Spleen (tissue), 13 donors: ENCODE measurements around the gene SYAP1. TPM values are rescaled to one million over a fixed set of nuclear protein-coding genes. Genes with fewer than 3 reads are reported as not detected.
A peak's percentile ranks its signal among the peaks of the same experiment; 100 is the strongest.

Source experiments
- DNase-seq: peaks from one replicate; pipeline ENCODE4 v3.0.0-alpha.2; 2020
- H3K27ac ChIP-seq, 8 donors: fragments of 200-600 bp; sonication (generic) in 7 of 8; 1 replicate in 4 of 8; 2 replicates in 4 of 8; pipeline versions ENCODE4 v1.5.0 to v1.8.0; 2016 to 2021; ENCODE audit warnings: inconsistent platforms in 4 of 8, mild to moderate bottlenecking in 4 of 8, moderate library complexity in 1 of 8
- H3K27me3 ChIP-seq, 7 donors: fragments of 200-600 bp; sonication (generic) in 6 of 7; replicated peaks in 1 of 7; 1 replicate in 4 of 7; 2 replicates in 3 of 7; pipeline versions ENCODE4 v1.5.0 to v1.8.0; 2016 to 2021; ENCODE audit warnings: inconsistent platforms in 3 of 7, mild to moderate bottlenecking in 1 of 7
- H3K36me3 ChIP-seq, 6 donors: fragments of 200-600 bp; sonication (generic) in 5 of 6; 1 replicate in 4 of 6; 2 replicates in 2 of 6; pipeline versions ENCODE4 v1.5.0 to v1.8.0; 2016 to 2021; ENCODE audit warnings: inconsistent platforms in 2 of 6
- H3K4me1 ChIP-seq, 6 donors: fragments of 200-600 bp; sonication (generic) in 5 of 6; 1 replicate in 3 of 6; 2 replicates in 3 of 6; pipeline versions ENCODE4 v1.5.0 to v1.8.0; 2016 to 2021; ENCODE audit warnings: inconsistent platforms in 3 of 6
- H3K4me3 ChIP-seq, 8 donors: fragments of 200-600 bp; sonication (generic) in 7 of 8; 1 replicate in 4 of 8; 2 replicates in 4 of 8; pipeline versions ENCODE4 v1.5.0 to v1.8.0; 2016 to 2021; ENCODE audit warnings: inconsistent platforms in 4 of 8, mild to moderate bottlenecking in 4 of 8, moderate library complexity in 2 of 8
- H3K9me3 ChIP-seq, 8 donors: fragments of 200-600 bp; sonication (generic) in 7 of 8; 1 replicate in 4 of 8; 2 replicates in 4 of 8; pipeline versions ENCODE4 v1.5.0 to v1.8.0; 2016 to 2021; ENCODE audit warnings: inconsistent platforms in 4 of 8
- CTCF ChIP-seq, 11 experiments: fragments of 200-600 bp in 7 of 11; fragments of 450-650 bp in 4 of 11; sonication (generic) in 4 of 11; IDR thresholded peaks in 8 of 11; conservative IDR thresholded peaks in 3 of 11; 1 replicate in 7 of 11; 2 replicates in 4 of 11; pipeline versions ENCODE4 v1.4.0 to v1.8.0; 2016 to 2021; ENCODE audit warnings: antibody characterized with exemption in 11 of 11, inconsistent platforms in 4 of 11, mild to moderate bottlenecking in 1 of 11
- POLR2A ChIP-seq, 3 donors: fragments of 450-650 bp; IDR thresholded peaks; one replicate each; pipeline ENCODE4 v1.5.1; 2017; ENCODE audit warnings: antibody characterized with exemption in 3 of 3, mild to moderate bottlenecking in 1 of 3
- POLR2AphosphoS5 ChIP-seq, 3 donors: sonication (generic); formaldehyde crosslinking; IDR thresholded peaks; one replicate each; pipeline ENCODE4 v1.5.1; 2017; ENCODE audit warnings: antibody characterized with exemption in 3 of 3
- WGBS, 5 donors: extraction: QIAGEN DNeasy Blood & Tissue Kit in 3 of 5; methylation state at CpG; one replicate each; pipeline versions ENCODE4 v1.1.5 to v1.1.7; 2013 to 2018; 5-methylcytosine and 5-hydroxymethylcytosine counted together
- intact Hi-C: fragments of 100-400 bp; cut with DNase I; formaldehyde crosslinking; loops from one replicate; pipeline ENCODE4 v1.15.0; 2023; ENCODE audit warnings: low total_unique reads
- long read RNA-seq, 2 donors: transcript quantifications; one replicate each; lab custom pipeline, GENCODE V29; 2026
- polyA plus RNA-seq, 3 donors: library from polyadenylated mRNA; stranded (reverse); fragments of 200-250 nt; gene quantifications; one replicate each; pipeline ENCODE4 v1.2.1, GENCODE V29; 2013
- total RNA-seq, 7 donors: library from RNA; depleted of rRNA in 3 of 7; stranded (reverse); fragments of >200 nt in 3 of 7; fragmentation: NEBNext Ultra II Directional in 4 of 7; extraction: Animal tissue kit (Norgen Biotek cat#: 25700) in 4 of 7; gene quantifications; one replicate each; pipeline versions ENCODE4 v1.1.0 to v1.2.1, GENCODE V29; 2016 to 2021
- donor health status: healthy with polysubstance abuse.
- donor health status: DM: no; HTN: no; CAD: no; lungs with moderate emphysema.
- donor health status: DM: no; HTN: no; CAD: no.
- donor health status: Bipolar disorder and iron deficiency.
- donor health status: healthy.
- donor health status: DM: no; HTN: no; CAD: no.
- donor health status: DM: yes; HTN: yes; CAD: no.

The SYAP1 gene
- total RNA-seq = 10 to 100 TPM; 16.7 to 23.2 (median 19.7) TPM
- 1 to 10 TPM; 6.9 to 7.6 (median 6.9) TPM for polyA plus RNA-seq
- long read RNA-seq, donor 1, full-length matches to known transcripts = 14 of 14 reads
- long read RNA-seq, donor 1, partial matches to known transcripts = 0 of 14 reads
- long read RNA-seq, donor 1, other reads (novel, unspliced or antisense) = 0 of 14 reads
- long read RNA-seq, donor 2, full-length matches to known transcripts = 6 of 15 reads
- long read RNA-seq, donor 2, partial matches to known transcripts = 9 of 15 reads
- long read RNA-seq, donor 2, other reads (novel, unspliced or antisense) = 0 of 15 reads

- H3K4me1 ChIP-seq = peaks cover 7 to 24% (median 13%) of the 10 kb centered on the region in 6 donors
- TF ChIP-seq POLR2A (IDR thresholded peaks at IDR 0.05) = peak; percentile 54 to 85 (median 80)
- peak; percentile 98 to 99 (median 99) for TF ChIP-seq POLR2AphosphoS5 (IDR thresholded peaks at IDR 0.05)
- TF ChIP-seq CTCF (IDR thresholded peaks at IDR 0.05 in 8 of 11, conservative IDR thresholded peaks at IDR 0.05 in 3 of 11) = peak in 1 of 11 experiments; percentile 5
- no peaks in the 10 kb centered on the region for H3K27me3 ChIP-seq
- H3K4me3 ChIP-seq = peak within 1 kb of the TSS; percentile 50 to 77 (median 60)
- H3K36me3 ChIP-seq = peaks cover 0 to 5% (median 0%) of the 10 kb centered on the region in 6 donors
- no peaks in the 10 kb centered on the region for H3K9me3 ChIP-seq
- H3K27ac ChIP-seq = peak within 1 kb of the TSS; percentile 79 to 96 (median 92)
- 0 to 1% (median 0%) methylated on average over 1 to 54 of the region's 54 CpGs for WGBS, 5 donors
- peak; percentile 98 for DNase-seq
- intact Hi-C loops = loop anchor here (10.0 kb wide), 1 partner anchor 65 kb away; the partner anchor contains the start of gene TXLNG
Observed at GRCh38 chrX:16719334-16720084, at the start of gene SYAP1. TSS of gene SYAP1 (plus strand) at chrX:16719612. CDS start at chrX:16719725, 113 bp downstream.

DNA sequence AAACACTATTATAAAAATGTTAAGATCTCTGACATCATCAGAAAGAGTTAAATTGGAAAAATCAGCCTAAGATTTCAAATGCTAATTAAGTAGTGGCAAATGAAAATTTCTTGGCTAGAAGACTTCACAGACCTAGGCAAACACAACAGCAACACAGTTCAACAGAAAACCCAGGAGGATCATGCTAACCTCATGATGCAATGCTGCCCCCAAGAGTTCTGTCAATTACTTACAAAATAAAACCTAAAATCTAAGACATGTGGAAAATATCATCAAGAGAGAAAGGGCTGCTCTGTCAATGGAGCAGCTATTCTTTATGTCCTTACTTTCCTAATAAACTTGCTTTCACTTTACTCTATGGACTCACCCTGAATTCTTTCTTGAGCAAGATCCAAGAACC, 48.4 kb upstream of the SYAP1 start:
- H3K27ac ChIP-seq = no peak overlapping the region
- H3K36me3 ChIP-seq = peaks cover 0 to 44% (median 0%) of the 10 kb centered on the region in 6 donors
- H3K4me1 ChIP-seq = no peaks in the 10 kb centered on the region
- DNase-seq = no peak
- H3K27me3 ChIP-seq = peaks cover 0 to 4% (median 0%) of the 10 kb centered on the region in 7 donors
- intact Hi-C loops = no loop called here
- H3K9me3 ChIP-seq = no peaks in the 10 kb centered on the region
- TF ChIP-seq POLR2A (IDR thresholded peaks at IDR 0.05) (no peak), POLR2AphosphoS5 (IDR thresholded peaks at IDR 0.05) (no peak), CTCF (IDR thresholded peaks at IDR 0.05 in 8 of 11, conservative IDR thresholded peaks at IDR 0.05 in 3 of 11) (peak in 1 of 11 experiments; percentile 25)
- no peak overlapping the region for H3K4me3 ChIP-seq

- DNase-seq = no peak
- no peak overlapping the region for H3K27ac ChIP-seq
- H3K36me3 ChIP-seq = peaks cover 0 to 75% (median 13%) of the 10 kb centered on the region in 6 donors
- WGBS, 5 donors = 76 to 90% (median 88%) methylated on average over 11 of the region's 11 CpGs
- intact Hi-C loops = no loop called here
- H3K9me3 ChIP-seq = no peaks in the 10 kb centered on the region
- no peak for TF ChIP-seq POLR2AphosphoS5 (IDR thresholded peaks at IDR 0.05)
- TF ChIP-seq POLR2A (IDR thresholded peaks at IDR 0.05) = no peak
- TF ChIP-seq CTCF (IDR thresholded peaks at IDR 0.05 in 8 of 11, conservative IDR thresholded peaks at IDR 0.05 in 3 of 11) = no peak
- no peak overlapping the region for H3K4me3 ChIP-seq
- peaks cover 0 to 11% (median 0%) of the 10 kb centered on the region in 7 donors for H3K27me3 ChIP-seq
- H3K4me1 ChIP-seq = no peaks in the 10 kb centered on the region
Observed at GRCh38 chrX:16678689-16679088, 40.7 kb upstream of the SYAP1 start.
